ENCODE measurements around the gene LGALS12. TPM values are rescaled to one million over a fixed set of nuclear protein-coding genes. Genes with fewer than 3 reads are reported as not detected.
"Not testable (repeated sequence)": the region's sequence is repeated elsewhere in the genome, so short reads cannot be mapped to it uniquely, and the experiment has no call there.

Gene LGALS12
- total and polyA plus RNA-seq, 3 experiments from 2014 or later = not detected

DNA sequence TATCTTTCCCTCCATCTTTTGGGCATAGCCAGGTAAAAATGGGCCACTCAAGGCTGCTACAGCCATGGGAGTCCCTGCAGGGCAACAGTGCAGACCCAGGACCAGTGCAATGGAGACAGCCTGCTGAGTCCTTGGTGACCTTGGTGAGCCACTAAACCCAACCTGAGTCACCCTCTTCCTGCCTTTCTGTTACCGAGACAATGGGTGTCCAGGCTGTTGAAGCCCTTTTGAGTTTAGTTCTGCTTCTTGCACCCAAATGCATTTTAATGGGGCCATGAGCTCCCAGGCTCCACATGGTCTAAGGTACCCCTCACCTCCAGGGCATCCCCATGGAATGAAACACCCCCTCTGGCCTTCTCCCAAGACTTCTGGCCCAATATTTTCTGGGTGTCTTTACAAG, 29.9 kb downstream of the LGALS12 start:
- Histone ChIP-seq H3K4me3 (ENCODE audit: low read length) (peak overlapping the region; percentile 78), H3K27me3 (ENCODE audit: insufficient read depth, low read length, poor library complexity, severe bottlenecking) (no peaks in the 10 kb centered on the region), H3K9me3 (ENCODE audit: low read length) (no peaks in the 10 kb centered on the region), H3K27ac (ENCODE audit: low read depth, low read length) (peak overlapping the region; percentile 69), H3K4me1 (ENCODE audit: insufficient read depth, low read length) (peaks cover 84% of the 10 kb centered on the region), H3K36me3 (ENCODE audit: insufficient read depth, low read length) (no peaks in the 10 kb centered on the region)
- peak in 2 of 5 donors; percentile 28 to 70 for DNase-seq
- H3K27me3 Mint-ChIP-seq = peaks cover 0 to 3% of the 10 kb centered on the region in 2 donors
- H3K4me1 Mint-ChIP-seq = peaks cover 88 to 96% (median 94%) of the 10 kb centered on the region in 3 donors
- H3K4me3 Mint-ChIP-seq = peak overlapping the region; percentile 91 to 99 (median 98)
- ChIA-PET POLR2A (interaction anchor here (1.3 to 3.0 kb wide), 4 partner anchors 17 to 31 kb away, joined by 3 to 38 read pairs (median 7); no protein-coding TSS in a partner anchor), CTCF (interaction anchor here (1.3 to 3.2 kb wide), 3 partner anchors 27 to 100 kb away, joined by 3 to 9 read pairs (median 9); no protein-coding TSS in a partner anchor)
- peaks cover 0 to 38% (median 5%) of the 10 kb centered on the region in 3 donors for H3K36me3 Mint-ChIP-seq
- peak overlapping the region; percentile 90 to 100 (median 98) for H3K27ac Mint-ChIP-seq
- no peaks in the 10 kb centered on the region for H3K9me3 Mint-ChIP-seq

DNA sequence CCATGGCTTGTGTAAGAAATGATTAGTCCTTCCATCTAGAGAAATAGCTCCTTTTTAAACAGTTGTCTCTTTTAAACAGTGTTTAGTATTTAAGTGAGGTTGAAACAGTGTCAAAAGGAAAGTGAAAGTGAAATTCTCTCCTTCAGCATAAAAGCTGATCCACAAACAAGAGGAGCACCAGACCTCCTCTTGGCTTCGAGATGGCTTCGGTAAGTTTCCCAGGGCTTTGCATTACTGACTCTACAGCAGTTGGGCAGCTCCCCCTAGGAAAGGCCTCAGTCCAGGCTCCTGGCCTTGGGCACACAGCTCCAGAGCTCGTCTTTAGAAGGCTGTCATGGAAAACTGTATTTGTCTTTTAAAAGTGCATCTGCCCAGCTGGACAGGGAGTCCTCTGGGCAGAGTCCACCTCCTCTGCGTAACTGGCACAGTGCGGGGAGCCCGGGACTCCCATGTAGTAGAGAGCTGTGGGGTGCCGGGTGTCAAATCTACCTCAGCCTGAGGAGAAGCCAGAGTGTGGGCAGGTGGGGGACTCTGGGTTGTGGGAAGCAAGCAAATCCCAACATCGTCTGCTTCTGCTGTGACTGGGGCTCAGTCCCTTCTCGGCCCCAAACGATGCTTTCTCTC, 30.9 kb downstream of the LGALS12 start, which contains the start of gene PLAAT4:
Gene PLAAT4, plus strand, starts transcription at position 140 of the 624 bp plus-strand sequence. Its CDS starts 61 bp downstream, at position 201.
- ChIA-PET CTCF (interaction anchor here (0.7 to 4.0 kb wide), 6 partner anchors 14 to 99 kb away, joined by 3 to 37 read pairs (median 9); no protein-coding TSS in a partner anchor), POLR2A (interaction anchor here (0.5 to 3.0 kb wide), 9 partner anchors 15 to 655 kb away, joined by 3 to 38 read pairs (median 3); partner anchors contain the start of genes ATL3 and PLAAT2)
- H3K27me3 ChIP-seq (ENCODE audit: insufficient read depth, low read length, poor library complexity, severe bottlenecking) = no peaks in the 10 kb centered on the region
- H3K4me3 ChIP-seq (ENCODE audit: low read length) = peak within 1 kb of the TSS; percentile 78
- DNase-seq = peak in 4 of 5 donors; percentile 31 to 57 (median 54)
- H3K9me3 Mint-ChIP-seq = no peaks in the 10 kb centered on the region
- peak within 1 kb of the TSS; percentile 91 to 99 (median 98) for H3K4me3 Mint-ChIP-seq
- peaks cover 85 to 95% (median 92%) of the 10 kb centered on the region in 3 donors for H3K4me1 Mint-ChIP-seq
- peaks cover 0 to 3% of the 10 kb centered on the region in 2 donors for H3K27me3 Mint-ChIP-seq
- no peaks in the 10 kb centered on the region for H3K9me3 ChIP-seq (ENCODE audit: low read length)
- H3K27ac ChIP-seq (ENCODE audit: low read depth, low read length) = peak within 1 kb of the TSS; percentile 69
- H3K36me3 ChIP-seq (ENCODE audit: insufficient read depth, low read length) = no peaks in the 10 kb centered on the region
- H3K36me3 Mint-ChIP-seq = peaks cover 0 to 43% (median 6%) of the 10 kb centered on the region in 3 donors
- peaks cover 82% of the 10 kb centered on the region for H3K4me1 ChIP-seq (ENCODE audit: insufficient read depth, low read length)
- peak within 1 kb of the TSS; percentile 90 to 100 (median 98) for H3K27ac Mint-ChIP-seq

DNA sequence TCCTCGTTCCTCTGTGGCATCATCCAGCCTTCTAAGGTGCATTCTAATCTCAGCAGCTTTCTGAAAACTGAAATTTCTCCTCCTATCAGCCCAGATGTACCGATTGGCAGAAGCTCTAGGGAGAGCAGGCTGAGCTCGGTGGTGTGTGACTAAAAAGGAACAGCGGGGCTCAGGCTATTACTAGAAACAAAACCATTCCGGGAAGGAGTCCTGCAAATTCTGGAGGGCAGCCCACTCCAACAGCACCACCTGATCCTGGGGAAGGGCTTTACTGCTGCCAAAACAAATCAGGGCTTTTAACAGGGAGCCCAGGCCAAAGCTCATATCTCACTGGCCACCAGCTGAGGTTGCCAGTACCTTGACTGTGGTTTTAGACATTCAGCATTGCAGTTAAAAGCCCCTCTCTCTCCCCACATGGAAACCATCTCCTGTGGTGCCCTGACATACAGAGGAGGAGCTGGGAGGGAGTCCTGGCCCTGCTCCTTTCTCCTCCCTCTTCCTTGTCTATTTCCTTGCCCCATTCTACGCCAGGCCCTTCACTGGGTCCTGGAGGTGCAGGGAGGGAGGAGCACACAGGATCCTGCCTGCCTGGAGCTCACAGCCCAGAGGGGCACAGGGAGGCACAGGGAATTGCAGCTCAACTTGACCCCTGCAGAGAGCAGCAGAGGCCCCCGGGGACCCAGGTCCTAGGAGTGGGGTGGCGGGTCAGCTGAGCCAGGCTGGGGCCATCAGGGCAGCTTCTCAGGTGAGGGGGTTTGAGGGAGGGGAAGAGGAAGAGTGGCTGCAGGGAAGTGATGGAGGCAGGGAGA, 31.6 kb downstream of the LGALS12 start:
- Histone ChIP-seq H3K27ac (ENCODE audit: low read depth, low read length) (peak overlapping the region; percentile 69), H3K9me3 (ENCODE audit: low read length) (no peaks in the 10 kb centered on the region), H3K36me3 (ENCODE audit: insufficient read depth, low read length) (no peaks in the 10 kb centered on the region), H3K4me3 (ENCODE audit: low read length) (peak overlapping the region; percentile 78), H3K27me3 (ENCODE audit: insufficient read depth, low read length, poor library complexity, severe bottlenecking) (no peaks in the 10 kb centered on the region), H3K4me1 (ENCODE audit: insufficient read depth, low read length) (peaks cover 79% of the 10 kb centered on the region)
- ChIA-PET CTCF (interaction anchor here (0.9 to 4.0 kb wide), 6 partner anchors 13 to 230 kb away, joined by 3 to 37 read pairs (median 9); no protein-coding TSS in a partner anchor), POLR2A (interaction anchor here (0.8 to 3.0 kb wide), 6 partner anchors 15 to 656 kb away, joined by 3 to 38 read pairs (median 4); partner anchors contain the start of genes ATL3 and PLAAT2)
- H3K9me3 Mint-ChIP-seq = no peaks in the 10 kb centered on the region
- no peak for DNase-seq
- H3K4me3 Mint-ChIP-seq = peak overlapping the region; percentile 91 to 99 (median 98)
- peaks cover 0 to 3% of the 10 kb centered on the region in 2 donors for H3K27me3 Mint-ChIP-seq
- peak overlapping the region; percentile 90 to 100 (median 98) for H3K27ac Mint-ChIP-seq
- H3K4me1 Mint-ChIP-seq = peaks cover 85 to 94% (median 92%) of the 10 kb centered on the region in 3 donors
- peaks cover 0 to 50% (median 6%) of the 10 kb centered on the region in 3 donors for H3K36me3 Mint-ChIP-seq

DNA sequence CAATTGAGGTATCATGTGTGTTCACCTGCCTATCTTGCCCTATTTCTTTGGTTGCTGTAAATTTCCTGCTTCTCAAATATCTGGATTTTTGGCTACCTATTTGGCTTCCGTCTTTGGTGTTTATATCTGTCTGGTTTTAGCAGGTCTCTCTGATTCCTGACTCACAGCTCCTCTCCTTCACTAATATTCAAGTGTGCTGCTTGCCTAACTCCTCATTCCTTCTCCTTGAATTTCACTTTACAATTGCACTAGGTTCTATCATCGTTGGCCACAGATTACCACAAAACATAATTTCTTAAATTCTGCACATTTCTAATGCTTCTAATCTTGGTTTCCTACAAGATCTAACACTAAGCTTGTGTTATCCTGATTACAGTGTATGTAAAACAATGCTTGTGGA, 36.6 kb downstream of the LGALS12 start:
- peak overlapping the region; percentile 4 to 90 (median 69) for H3K27ac Mint-ChIP-seq
- CTCF ChIA-PET; H3K9me3 ChIP-seq (ENCODE audit: low read length): not testable (repeated sequence)

DNA sequence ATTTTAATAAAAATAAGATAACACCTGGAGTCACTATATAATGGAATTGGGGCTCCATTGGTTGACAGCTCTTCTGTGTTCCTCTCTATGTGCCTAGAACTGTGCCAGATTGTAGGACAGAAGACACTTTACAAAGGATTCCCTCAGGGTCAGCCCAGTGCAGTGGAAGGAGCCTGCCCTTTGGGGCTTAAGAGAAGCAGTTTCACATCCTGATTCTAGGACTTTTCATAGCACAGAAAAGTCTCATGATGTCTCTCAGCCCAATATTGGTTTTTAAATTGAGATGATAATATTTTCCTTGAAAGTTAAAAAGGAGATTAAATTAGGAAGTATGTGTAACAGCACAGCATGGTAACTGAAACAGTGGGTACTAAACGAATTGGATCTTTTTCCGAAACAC, 37.8 kb downstream of the LGALS12 start:
- H3K4me3 Mint-ChIP-seq = no peak overlapping the region
- peak overlapping the region; percentile 26 to 93 (median 78) for H3K27ac Mint-ChIP-seq
- H3K27me3 ChIP-seq (ENCODE audit: insufficient read depth, low read length, poor library complexity, severe bottlenecking) = no peaks in the 10 kb centered on the region
- peaks cover 9 to 83% (median 23%) of the 10 kb centered on the region in 3 donors for H3K36me3 Mint-ChIP-seq
- peaks cover 0 to 1% of the 10 kb centered on the region in 2 donors for H3K27me3 Mint-ChIP-seq
- no peak for DNase-seq
- H3K4me1 ChIP-seq (ENCODE audit: insufficient read depth, low read length) = peaks cover 42% of the 10 kb centered on the region
- H3K9me3 ChIP-seq (ENCODE audit: low read length) = no peaks in the 10 kb centered on the region
- H3K9me3 Mint-ChIP-seq = no peaks in the 10 kb centered on the region
- H3K36me3 ChIP-seq (ENCODE audit: insufficient read depth, low read length) = peaks cover 12% of the 10 kb centered on the region
- H3K4me1 Mint-ChIP-seq = peaks cover 51 to 75% (median 63%) of the 10 kb centered on the region in 3 donors
- H3K4me3 ChIP-seq (ENCODE audit: low read length) = no peak overlapping the region
- H3K27ac ChIP-seq (ENCODE audit: low read depth, low read length) = no peak overlapping the region
- POLR2A ChIA-PET = no interaction called here
- CTCF ChIA-PET = interaction anchor here (0.6 to 0.8 kb wide), 2 partner anchors 8 to 897 kb away, joined by 3 read pairs; partner anchors contain the start of gene GANAB

More for the DNA sequence above, 36.6 kb downstream of the LGALS12 start:
- H3K4me1 Mint-ChIP-seq = peaks cover 59 to 80% (median 69%) of the 10 kb centered on the region in 3 donors
- H3K4me1 ChIP-seq (ENCODE audit: insufficient read depth, low read length) = peaks cover 54% of the 10 kb centered on the region
- H3K4me3 ChIP-seq (ENCODE audit: low read length); POLR2A ChIA-PET; H3K27ac ChIP-seq (ENCODE audit: low read depth, low read length); H3K27me3 Mint-ChIP-seq; DNase-seq; H3K27me3 ChIP-seq (ENCODE audit: insufficient read depth, low read length, poor library complexity, severe bottlenecking); H3K9me3 Mint-ChIP-seq: not testable (repeated sequence)
- H3K36me3 Mint-ChIP-seq = peaks cover 9 to 87% (median 21%) of the 10 kb centered on the region in 3 donors
- peak overlapping the region; percentile 1 to 66 (median 27) for H3K4me3 Mint-ChIP-seq
- peaks cover 12% of the 10 kb centered on the region for H3K36me3 ChIP-seq (ENCODE audit: insufficient read depth, low read length)

DNA sequence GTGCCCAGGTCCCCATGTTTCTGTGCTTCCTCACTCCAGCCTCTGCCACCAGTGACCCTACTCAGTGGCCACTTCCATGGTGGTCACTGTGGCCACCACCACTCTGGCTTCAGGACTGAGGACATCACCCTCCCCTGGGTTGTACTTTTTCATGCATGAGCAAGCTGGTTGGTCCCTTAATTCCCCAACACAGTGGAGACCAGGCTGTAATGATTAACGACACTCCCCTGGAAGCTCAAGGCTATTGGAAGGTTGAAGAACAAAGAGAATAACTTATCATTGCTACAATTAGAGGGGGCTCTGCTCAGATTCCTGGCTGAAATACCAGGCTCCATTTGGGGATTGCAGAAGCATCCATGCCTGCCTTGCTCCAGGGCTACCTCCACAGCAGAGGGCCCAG, 41.2 kb downstream of the LGALS12 start:
- Mint-ChIP-seq H3K4me1 (peaks cover 43 to 73% (median 59%) of the 10 kb centered on the region in 3 donors), H3K4me3 (no peak overlapping the region), H3K27me3 (no peaks in the 10 kb centered on the region), H3K36me3 (peaks cover 9 to 64% (median 19%) of the 10 kb centered on the region in 3 donors), H3K27ac (peak overlapping the region; percentile 14 to 86 (median 58)), H3K9me3 (no peaks in the 10 kb centered on the region)
- Histone ChIP-seq H3K36me3 (ENCODE audit: insufficient read depth, low read length) (peaks cover 12% of the 10 kb centered on the region), H3K27ac (ENCODE audit: low read depth, low read length) (no peak overlapping the region), H3K27me3 (ENCODE audit: insufficient read depth, low read length, poor library complexity, severe bottlenecking) (no peaks in the 10 kb centered on the region), H3K4me1 (ENCODE audit: insufficient read depth, low read length) (peaks cover 25% of the 10 kb centered on the region), H3K9me3 (ENCODE audit: low read length) (no peaks in the 10 kb centered on the region), H3K4me3 (ENCODE audit: low read length) (no peak overlapping the region)
- no peak for DNase-seq
- CTCF ChIA-PET = no interaction called here
- POLR2A ChIA-PET = interaction anchor here (0.6 kb wide), 1 partner anchor 123 kb away, joined by 3 read pairs; no protein-coding TSS in a partner anchor

DNA sequence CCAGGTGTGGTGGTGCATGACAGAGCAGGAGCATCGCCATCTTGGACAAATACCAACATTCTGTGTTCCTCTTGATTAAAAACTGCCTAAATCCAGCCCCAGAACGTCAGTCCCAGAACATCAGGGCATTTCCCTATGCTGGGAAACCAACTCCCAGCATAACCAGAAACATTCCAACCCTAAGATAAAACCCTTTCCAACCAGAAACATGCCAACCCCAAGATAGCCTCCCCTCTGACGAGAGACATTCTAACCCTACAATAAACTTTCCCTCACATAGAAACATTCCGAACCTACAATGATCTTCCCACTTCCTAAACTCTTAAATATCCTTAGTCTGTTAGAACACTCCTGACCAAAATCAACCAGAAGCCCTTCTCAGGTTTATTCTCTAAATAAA, 42.3 kb downstream of the LGALS12 start:
- H3K27ac ChIP-seq (ENCODE audit: low read depth, low read length) = no peak overlapping the region
- peaks cover 25% of the 10 kb centered on the region for H3K4me1 ChIP-seq (ENCODE audit: insufficient read depth, low read length)
- POLR2A ChIA-PET = no interaction called here
- Mint-ChIP-seq H3K9me3 (no peaks in the 10 kb centered on the region), H3K27me3 (no peaks in the 10 kb centered on the region), H3K27ac (peak overlapping the region in 6 of 8 donors; percentile 10 to 91 (median 55)), H3K36me3 (peaks cover 9 to 55% (median 19%) of the 10 kb centered on the region in 3 donors), H3K4me3 (peak overlapping the region in 2 of 7 donors; percentile 5 to 64), H3K4me1 (peaks cover 45 to 74% (median 58%) of the 10 kb centered on the region in 3 donors)
- H3K27me3 ChIP-seq (ENCODE audit: insufficient read depth, low read length, poor library complexity, severe bottlenecking) = no peaks in the 10 kb centered on the region
- DNase-seq = no peak
- CTCF ChIA-PET = no interaction called here
- H3K9me3 ChIP-seq (ENCODE audit: low read length) = no peaks in the 10 kb centered on the region
- H3K4me3 ChIP-seq (ENCODE audit: low read length) = no peak overlapping the region
- peaks cover 12% of the 10 kb centered on the region for H3K36me3 ChIP-seq (ENCODE audit: insufficient read depth, low read length)
